ENCODE data around the gene CFAP65. TPM values are rescaled to one million over a fixed set of nuclear protein-coding genes. Genes with fewer than 3 reads are reported as not detected.

The CFAP65 gene
- total and polyA plus RNA-seq, 2 donors, result 0.05 to 0.27 TPM

Other genes with a start within 250 kb of the CFAP65 start
- gene PRKAG3, start 209.7 kb downstream of the CFAP65 start, total RNA-seq, result not detected
- gene PRKAG3, start 209.7 kb downstream of the CFAP65 start, polyA plus RNA-seq, result 0.07 TPM
- 0.14 TPM for gene WNT6, start 181.7 kb downstream of the CFAP65 start, total RNA-seq
- gene WNT6, start 181.7 kb downstream of the CFAP65 start, polyA plus RNA-seq, result 0.34 TPM
- 1.1 TPM for gene WNT10A, start 160.7 kb downstream of the CFAP65 start, total RNA-seq
- 1.5 TPM for gene WNT10A, start 160.7 kb downstream of the CFAP65 start, polyA plus RNA-seq
- gene CDK5R2, start 81.8 kb downstream of the CFAP65 start, total RNA-seq, result not detected
- gene CDK5R2, start 81.8 kb downstream of the CFAP65 start, polyA plus RNA-seq, result 0.16 TPM
- gene FEV, start 56.3 kb downstream of the CFAP65 start, total RNA-seq, result not detected
- 0.02 TPM for gene FEV, start 56.3 kb downstream of the CFAP65 start, polyA plus RNA-seq
- 0.14 TPM for gene CRYBA2, start 48.1 kb downstream of the CFAP65 start, total RNA-seq
- gene CRYBA2, start 48.1 kb downstream of the CFAP65 start, polyA plus RNA-seq, result 0.55 TPM
- 0.05 TPM for gene IHH, start 19.4 kb upstream of the CFAP65 start, total RNA-seq
- gene IHH, start 19.4 kb upstream of the CFAP65 start, polyA plus RNA-seq, result 0.18 TPM
- 12.3 TPM for gene NHEJ1, start 119.3 kb upstream of the CFAP65 start, total RNA-seq
- gene NHEJ1, start 119.3 kb upstream of the CFAP65 start, polyA plus RNA-seq, result 8.3 TPM
- gene SLC23A3, start 128.5 kb upstream of the CFAP65 start, total RNA-seq, result 0.47 TPM
- gene SLC23A3, start 128.5 kb upstream of the CFAP65 start, polyA plus RNA-seq, result 2.6 TPM
- 33.3 TPM for gene CNPPD1, start 135.4 kb upstream of the CFAP65 start, total RNA-seq
- gene CNPPD1, start 135.4 kb upstream of the CFAP65 start, polyA plus RNA-seq, result 46.9 TPM
- gene RETREG2, start 136.8 kb upstream of the CFAP65 start, total RNA-seq, result 33.6 TPM
- gene RETREG2, start 136.8 kb upstream of the CFAP65 start, polyA plus RNA-seq, result 56.0 TPM
- gene ZFAND2B, start 165.3 kb upstream of the CFAP65 start, total RNA-seq, result 57.8 TPM
- gene ZFAND2B, start 165.3 kb upstream of the CFAP65 start, polyA plus RNA-seq, result 59.0 TPM
- gene ABCB6, start 177.4 kb upstream of the CFAP65 start, total RNA-seq, result 8.2 TPM
- 29.3 TPM for gene ABCB6, start 177.4 kb upstream of the CFAP65 start, polyA plus RNA-seq
- 10.0 TPM for gene ATG9A, start 188.1 kb upstream of the CFAP65 start, total RNA-seq
- 27.4 TPM for gene ATG9A, start 188.1 kb upstream of the CFAP65 start, polyA plus RNA-seq
- gene ANKZF1, start 188.3 kb upstream of the CFAP65 start, total RNA-seq, result 44.4 TPM
- 91.6 TPM for gene ANKZF1, start 188.3 kb upstream of the CFAP65 start, polyA plus RNA-seq
- gene GLB1L, start 203.9 kb upstream of the CFAP65 start, total RNA-seq, result 4.2 TPM
- gene GLB1L, start 203.9 kb upstream of the CFAP65 start, polyA plus RNA-seq, result 11.3 TPM
- 21.4 TPM for gene STK16, start 204.0 kb upstream of the CFAP65 start, total RNA-seq
- gene STK16, start 204.0 kb upstream of the CFAP65 start, polyA plus RNA-seq, result 55.1 TPM
- gene TUBA4B, start 211.7 kb upstream of the CFAP65 start, total RNA-seq, result 0.05 TPM
- 0.23 TPM for gene TUBA4B, start 211.7 kb upstream of the CFAP65 start, polyA plus RNA-seq
- gene TUBA4A, start 212.4 kb upstream of the CFAP65 start, total RNA-seq, result 21.0 TPM
- 102 TPM for gene TUBA4A, start 212.4 kb upstream of the CFAP65 start, polyA plus RNA-seq
- 27.0 TPM for gene DNAJB2, start 237.8 kb upstream of the CFAP65 start, total RNA-seq
- 87.0 TPM for gene DNAJB2, start 237.8 kb upstream of the CFAP65 start, polyA plus RNA-seq